HL-60 (cell line): Measurements from ENCODE around the gene ANKRD13D.

Experiments
- DNase-seq, 2 experiments: peaks; one replicate each; pipeline ENCODE4 v3.0.0-alpha.2; 2010 to 2020; ENCODE audit warnings: low read depth in 1 of 2, low spot score in 1 of 2
- H3K27ac ChIP-seq: fragments of 250-450 bp; sonication (Bioruptor Pico); replicated peaks from 2 replicates; pipeline ENCODE4 v1.5.1; 2020; ENCODE audit warnings: mild to moderate bottlenecking, moderate library complexity
- H3K27me3 ChIP-seq: fragments of 250-450 bp; sonication (Bioruptor Pico); 2 replicates; pipeline ENCODE4 v1.5.1; 2021; ENCODE audit warnings: mild to moderate bottlenecking, moderate library complexity; ENCODE audit not compliant: insufficient read depth, poor library complexity, severe bottlenecking
- H3K4me3 ChIP-seq: replicated peaks from 2 replicates; pipeline ENCODE4 v1.5.1; 2011; ENCODE audit warnings: mild to moderate bottlenecking, control low read depth, low read length; ENCODE audit not compliant: insufficient read depth
- CTCF ChIP-seq: IDR thresholded peaks from one replicate; pipeline ENCODE4 v1.5.1; 2011; ENCODE audit warnings: low read length, control low read depth, inconsistent platforms; ENCODE audit not compliant: insufficient read depth
- GABPA ChIP-seq: IDR thresholded peaks from 2 replicates; pipeline ENCODE4 v1.6.1; 2012; ENCODE audit warnings: low read depth
- POLR2AphosphoS5 ChIP-seq: IDR thresholded peaks from 2 replicates; pipeline ENCODE4 v1.6.1; 2012; ENCODE audit warnings: low read depth
- REST ChIP-seq: IDR thresholded peaks from 2 replicates; pipeline ENCODE4 v1.6.1; 2012; ENCODE audit warnings: low read depth; ENCODE audit not compliant: insufficient replicate concordance
- SPI1 ChIP-seq: IDR thresholded peaks from 2 replicates; pipeline ENCODE4 v1.6.1; 2012; ENCODE audit warnings: low read depth, mild to moderate bottlenecking, borderline replicate concordance

Gene ANKRD13D

DNA sequence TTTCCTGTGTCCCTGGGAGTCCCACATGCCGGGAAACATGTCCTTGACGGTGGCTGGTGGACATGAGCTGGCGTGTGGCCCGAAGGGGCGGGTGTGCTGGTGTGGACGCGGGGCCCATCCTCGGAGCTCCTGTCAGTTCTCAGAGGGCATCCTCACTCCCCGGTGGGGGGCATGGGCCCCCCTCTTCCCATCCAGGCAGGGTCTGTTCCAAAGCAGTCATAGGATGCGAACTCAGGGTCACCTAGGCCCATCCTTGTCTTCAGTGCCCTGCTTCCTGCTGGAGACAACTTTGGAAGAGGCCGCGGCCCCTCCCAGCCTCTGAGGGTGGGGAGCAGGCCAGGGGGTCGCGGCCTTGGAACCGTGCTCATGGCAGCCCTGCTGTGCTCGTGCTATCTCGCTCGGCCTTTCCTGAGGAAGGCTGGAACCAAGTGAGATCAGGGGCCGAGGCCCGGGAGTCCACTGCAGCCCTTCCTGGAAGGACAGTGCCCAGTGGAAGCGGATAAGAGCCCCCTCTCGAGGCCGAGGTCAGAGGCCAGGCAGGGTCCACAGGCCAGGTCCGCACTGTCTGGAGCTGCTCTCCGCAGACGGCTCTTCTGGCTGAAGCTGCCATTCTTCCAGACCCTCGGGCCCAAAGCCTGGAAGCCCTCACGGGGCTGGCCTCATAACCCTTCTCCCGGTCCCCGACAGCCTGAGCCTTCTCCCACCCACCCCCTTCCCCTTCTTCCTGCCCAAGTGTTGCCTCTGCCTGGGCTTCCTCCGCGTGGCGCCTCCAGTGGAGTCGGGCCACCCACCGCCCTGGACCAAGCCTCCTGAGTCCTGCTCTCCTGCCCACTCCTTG, 14.1 kb upstream of the ANKRD13D start:
- TF ChIP-seq GABPA (no peak), REST (no peak), POLR2AphosphoS5 (peak; percentile 24; the same call in 1 of the 2 replicates), SPI1 (no peak), CTCF (no peak)
- Histone ChIP-seq H3K27ac (peak overlapping the region; percentile 100), H3K4me3 (no peak overlapping the region), H3K27me3 (no peaks in the 10 kb centered on the region)
- no peak for DNase-seq

- peak overlapping the region; percentile 100 for H3K27ac ChIP-seq
- H3K27me3 ChIP-seq: no peaks in the 10 kb centered on the region
- no peak for DNase-seq
- H3K4me3 ChIP-seq: no peak overlapping the region
- peak; percentile 42 for TF ChIP-seq POLR2AphosphoS5
- TF ChIP-seq SPI1: no peak
These were observed 13.3 kb upstream of the ANKRD13D start for GRCh38 chr11:67275606-67276409.

GRCh38 chr11:67276781-67277230, 12.3 kb upstream of the ANKRD13D start:
- TF ChIP-seq REST: no peak
- peak; percentile 28 for TF ChIP-seq CTCF
- no peak for TF ChIP-seq GABPA
- peak; percentile 90 for TF ChIP-seq POLR2AphosphoS5
- no peak for TF ChIP-seq SPI1
- no peak overlapping the region for H3K4me3 ChIP-seq
- peak; percentile 88 to 96 for DNase-seq

GRCh38 chr11:67277231-67277961, 11.7 kb upstream of the ANKRD13D start:
- Histone ChIP-seq H3K27ac (peak overlapping the region; percentile 100), H3K4me3 (peak overlapping the region; percentile 22)
- peak; percentile 98 to 99 for DNase-seq

More at GRCh38 chr11:67276781-67277230, 12.3 kb upstream of the ANKRD13D start:
- Histone ChIP-seq H3K27ac (peak overlapping the region; percentile 100), H3K27me3 (no peaks in the 10 kb centered on the region)

More at GRCh38 chr11:67277231-67277961, 11.7 kb upstream of the ANKRD13D start:
- no peaks in the 10 kb centered on the region for H3K27me3 ChIP-seq
- peak; percentile 87; the same call in 1 of the 2 replicates for TF ChIP-seq SPI1
- TF ChIP-seq REST: no peak
- TF ChIP-seq CTCF: no peak
- TF ChIP-seq GABPA: peak; percentile 63
- TF ChIP-seq POLR2AphosphoS5: peak; percentile 88
